GM12878 (cell line): ENCODE measurements around the gene RRP12.

Source experiments
- SREBF1 ChIP-seq: IDR thresholded peaks from 2 replicates; pipeline ENCODE4 v1.6.1; 2012; ENCODE audit warnings: mild to moderate bottlenecking, low read length
- TCF12 ChIP-seq: IDR thresholded peaks from 2 replicates; pipeline ENCODE4 v1.6.1; 2011; ENCODE audit warnings: low read depth, mild to moderate bottlenecking, low read length
- TF ChIP-seq, protein P1 (sequence below), 3 experiments: IDR thresholded peaks in 2 of 3; conservative IDR thresholded peaks in 1 of 3; 2 replicates each; pipeline ENCODE4 v1.5.1; 2011; ENCODE audit warnings: low read depth in 3 of 3, low read length in 3 of 3, mild to moderate bottlenecking in 3 of 3, control low read depth in 2 of 3, moderate library complexity in 2 of 3, inconsistent platforms in 1 of 3, mixed read lengths in 1 of 3; ENCODE audit not compliant: control insufficient read depth in 2 of 3, insufficient read depth in 1 of 3; ENCODE audit errors: extremely low read depth in 1 of 3

DNA sequence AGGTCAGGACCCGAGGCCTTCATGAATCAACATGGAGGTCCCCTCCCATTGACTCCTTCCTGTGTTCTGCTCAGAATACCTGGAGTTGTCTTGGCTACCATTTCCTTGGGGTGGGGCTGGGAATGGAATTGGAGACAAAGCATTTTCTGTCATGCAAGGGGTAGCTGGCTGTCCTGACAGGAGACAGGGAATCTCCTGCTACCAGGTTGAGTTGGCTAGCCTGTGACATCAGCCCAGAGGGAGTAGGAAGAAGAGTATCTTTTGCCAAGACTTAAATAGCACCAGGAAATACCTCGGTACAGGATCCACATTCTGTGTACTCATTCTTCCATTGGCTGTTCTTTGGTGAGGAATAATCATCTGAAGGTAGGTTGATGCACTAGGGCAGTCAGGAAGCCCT lies 49.7 kb upstream of the RRP12 start:
- TF ChIP-seq, protein P1, sequence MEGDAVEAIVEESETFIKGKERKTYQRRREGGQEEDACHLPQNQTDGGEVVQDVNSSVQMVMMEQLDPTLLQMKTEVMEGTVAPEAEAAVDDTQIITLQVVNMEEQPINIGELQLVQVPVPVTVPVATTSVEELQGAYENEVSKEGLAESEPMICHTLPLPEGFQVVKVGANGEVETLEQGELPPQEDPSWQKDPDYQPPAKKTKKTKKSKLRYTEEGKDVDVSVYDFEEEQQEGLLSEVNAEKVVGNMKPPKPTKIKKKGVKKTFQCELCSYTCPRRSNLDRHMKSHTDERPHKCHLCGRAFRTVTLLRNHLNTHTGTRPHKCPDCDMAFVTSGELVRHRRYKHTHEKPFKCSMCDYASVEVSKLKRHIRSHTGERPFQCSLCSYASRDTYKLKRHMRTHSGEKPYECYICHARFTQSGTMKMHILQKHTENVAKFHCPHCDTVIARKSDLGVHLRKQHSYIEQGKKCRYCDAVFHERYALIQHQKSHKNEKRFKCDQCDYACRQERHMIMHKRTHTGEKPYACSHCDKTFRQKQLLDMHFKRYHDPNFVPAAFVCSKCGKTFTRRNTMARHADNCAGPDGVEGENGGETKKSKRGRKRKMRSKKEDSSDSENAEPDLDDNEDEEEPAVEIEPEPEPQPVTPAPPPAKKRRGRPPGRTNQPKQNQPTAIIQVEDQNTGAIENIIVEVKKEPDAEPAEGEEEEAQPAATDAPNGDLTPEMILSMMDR (IDR thresholded peaks at IDR 0.05 in 2 of 3, conservative IDR thresholded peaks at IDR 0.05 in 1 of 3; ENCODE audit: control insufficient read depth in 2 of 3, extremely low read depth in 1 of 3, insufficient read depth in 1 of 3, low read depth in 3 of 3, low read length in 3 of 3) = no peak
- TF ChIP-seq TCF12 = no peak
- no peak for TF ChIP-seq SREBF1
